MM.1S (cell line): ENCODE measurements around the gene PIGB.

ENCODE experiments used
- DNase-seq: peaks from one replicate; pipeline ENCODE4 v3.0.0-alpha.2; 2015
- H2AFZ ChIP-seq: fragments of 300-600 bp; sonication (generic); 2 replicates; pipeline ENCODE4 v1.6.0; 2016; ENCODE audit warnings: antibody characterized with exemption, low read length
- H3F3A ChIP-seq: fragments of 300-600 bp; sonication (generic); 2 replicates; pipeline ENCODE4 v1.6.1; 2016; ENCODE audit warnings: mild to moderate bottlenecking, antibody characterized with exemption, low read length, moderate library complexity, mixed read lengths; ENCODE audit not compliant: insufficient read depth
- H3K27ac ChIP-seq: fragments of 300-600 bp; sonication (generic); 2 replicates; pipeline ENCODE4 v1.5.1; 2016; ENCODE audit warnings: mild to moderate bottlenecking, low read length
- H3K27me3 ChIP-seq: fragments of 300-600 bp; sonication (generic); replicated peaks from 2 replicates; pipeline ENCODE4 v1.6.0; 2016; ENCODE audit warnings: low read length; ENCODE audit not compliant: insufficient read depth
- H3K36me3 ChIP-seq: fragments of 300-600 bp; sonication (generic); replicated peaks from 2 replicates; pipeline ENCODE4 v1.6.1; 2016; ENCODE audit warnings: mild to moderate bottlenecking, low read length, mixed read lengths; ENCODE audit not compliant: insufficient read depth
- H3K4me1 ChIP-seq: fragments of 300-600 bp; sonication (generic); 2 replicates; pipeline ENCODE4 v1.6.1; 2016; ENCODE audit warnings: low read length, mixed read lengths
- H3K4me2 ChIP-seq: fragments of 300-600 bp; sonication (generic); 2 replicates; pipeline ENCODE4 v1.6.0; 2016; ENCODE audit warnings: low read depth, low read length
- H3K4me3 ChIP-seq: fragments of 300-600 bp; sonication (generic); 2 replicates; pipeline ENCODE4 v1.5.1; 2016; ENCODE audit warnings: low read length, mixed read lengths
- H3K79me2 ChIP-seq: fragments of 300-600 bp; sonication (generic); 2 replicates; pipeline ENCODE4 v1.6.1; 2016; ENCODE audit warnings: mixed run types, low read length, mixed read lengths
- H3K9ac ChIP-seq: fragments of 300-600 bp; sonication (generic); 2 replicates; pipeline ENCODE4 v1.6.1; 2016; ENCODE audit warnings: low read length, mixed read lengths
- H3K9me2 ChIP-seq: fragments of 300-600 bp; sonication (generic); replicated peaks from 2 replicates; pipeline ENCODE4 v1.6.1; 2016; ENCODE audit warnings: mild to moderate bottlenecking, low read length, mixed read lengths; ENCODE audit not compliant: insufficient read depth
- H3K9me3 ChIP-seq: fragments of 300-600 bp; sonication (generic); replicated peaks from 2 replicates; pipeline ENCODE4 v1.6.1; 2016; ENCODE audit warnings: mild to moderate bottlenecking, low read length, mixed read lengths; ENCODE audit not compliant: insufficient read depth
- H4K20me1 ChIP-seq: fragments of 300-600 bp; sonication (generic); 2 replicates; pipeline ENCODE4 v1.6.1; 2016; ENCODE audit warnings: mild to moderate bottlenecking, low read length, moderate library complexity, mixed read lengths; ENCODE audit not compliant: insufficient read depth
- CTCF ChIP-seq: fragments of 300-600 bp; sonication (generic); IDR thresholded peaks from 2 replicates; pipeline ENCODE4 v1.5.1; 2016; ENCODE audit warnings: antibody characterized with exemption, low read length, mixed read lengths
- EZH2 ChIP-seq: fragments of 300-600 bp; sonication (generic); optimal IDR thresholded peaks from 2 replicates; pipeline ENCODE3; 2017; ENCODE audit warnings: low read depth, mild to moderate bottlenecking, antibody characterized with exemption, low read length, mixed read lengths
- EZH2phosphoT487 ChIP-seq: fragments of 300-600 bp; sonication (generic); IDR thresholded peaks from 2 replicates; pipeline ENCODE4 v1.6.1; 2018; ENCODE audit warnings: antibody characterized with exemption, low read length

PIGB gene

GRCh38 chr15:55379095-55379494 lies 60.1 kb downstream of the PIGB start:
- no peak overlapping the region for H3K4me2 ChIP-seq
- H3K9me3 ChIP-seq, result no peaks in the 10 kb centered on the region
- no peaks in the 10 kb centered on the region for H3K9me2 ChIP-seq
- no peaks in the 10 kb centered on the region for H4K20me1 ChIP-seq
- H3K79me2 ChIP-seq, result peaks cover 5% of the 10 kb centered on the region; the same call in 1 of the 2 replicates
- H2AFZ ChIP-seq, result no peak overlapping the region
- no peaks in the 10 kb centered on the region for H3K4me1 ChIP-seq
- no peaks in the 10 kb centered on the region; the same call in 1 of the 2 replicates for H3K36me3 ChIP-seq
- no peaks in the 10 kb centered on the region for H3F3A ChIP-seq
- no peak overlapping the region for H3K4me3 ChIP-seq
- H3K27ac ChIP-seq, result no peak overlapping the region
- no peak overlapping the region for H3K9ac ChIP-seq
- TF ChIP-seq CTCF (no peak), EZH2 (no peak), EZH2phosphoT487 (no peak)
- H3K27me3 ChIP-seq, result no peaks in the 10 kb centered on the region
- DNase-seq, result no peak

GRCh38 chr15:55381595-55381994 lies 62.6 kb downstream of the PIGB start:
- H3K9me3 ChIP-seq, result no peaks in the 10 kb centered on the region
- no peaks in the 10 kb centered on the region for H4K20me1 ChIP-seq
- H3K36me3 ChIP-seq, result no peaks in the 10 kb centered on the region
- no peaks in the 10 kb centered on the region for H3F3A ChIP-seq
- peaks cover 5% of the 10 kb centered on the region; the same call in 1 of the 2 replicates for H3K79me2 ChIP-seq
- no peak overlapping the region for H3K9ac ChIP-seq
- H3K9me2 ChIP-seq, result no peaks in the 10 kb centered on the region
- no peak overlapping the region for H3K4me2 ChIP-seq
- no peak for TF ChIP-seq EZH2
- TF ChIP-seq EZH2phosphoT487, result no peak
- no peak for TF ChIP-seq CTCF
- no peak overlapping the region for H3K27ac ChIP-seq
- H3K27me3 ChIP-seq, result no peaks in the 10 kb centered on the region
- DNase-seq, result no peak
- H3K4me1 ChIP-seq, result no peaks in the 10 kb centered on the region
- H2AFZ ChIP-seq, result no peak overlapping the region
- no peak overlapping the region for H3K4me3 ChIP-seq

GRCh38 chr15:55383687-55384086 lies 64.7 kb downstream of the PIGB start:
- H3K4me2 ChIP-seq, result no peak overlapping the region
- no peaks in the 10 kb centered on the region for H3K9me3 ChIP-seq
- no peak overlapping the region for H3K27ac ChIP-seq
- no peaks in the 10 kb centered on the region for H3K27me3 ChIP-seq
- H3K9me2 ChIP-seq, result no peaks in the 10 kb centered on the region
- H3K9ac ChIP-seq, result no peak overlapping the region
- H4K20me1 ChIP-seq, result no peaks in the 10 kb centered on the region
- H2AFZ ChIP-seq, result no peak overlapping the region
- H3K4me1 ChIP-seq, result no peaks in the 10 kb centered on the region
- H3K79me2 ChIP-seq, result peaks cover 5% of the 10 kb centered on the region; the same call in 1 of the 2 replicates
- H3K36me3 ChIP-seq, result no peaks in the 10 kb centered on the region
- TF ChIP-seq CTCF (no peak), EZH2phosphoT487 (no peak)
- no peak for DNase-seq
- no peaks in the 10 kb centered on the region; the same call in 1 of the 2 replicates for H3F3A ChIP-seq
- H3K4me3 ChIP-seq, result no peak overlapping the region
